ENCODE measurements around the gene C18orf32.
"Not testable (repeated sequence)": the region's sequence is repeated elsewhere in the genome, so short reads cannot be mapped to it uniquely, and the experiment has no call there.

C18orf32 gene

GRCh38 chr18:49461602-49461977, 25.4 kb downstream of the C18orf32 start:
- DNase-seq (no peak), ATAC-seq (no peak)
- H3K27ac Mint-ChIP-seq: no peak overlapping the region
- H3K4me3 Mint-ChIP-seq: no peak overlapping the region
- H3K9me3 Mint-ChIP-seq: no peaks in the 10 kb centered on the region
- peaks cover 38% of the 10 kb centered on the region for H3K4me1 Mint-ChIP-seq
- H3K27me3 Mint-ChIP-seq: no peaks in the 10 kb centered on the region

DNA sequence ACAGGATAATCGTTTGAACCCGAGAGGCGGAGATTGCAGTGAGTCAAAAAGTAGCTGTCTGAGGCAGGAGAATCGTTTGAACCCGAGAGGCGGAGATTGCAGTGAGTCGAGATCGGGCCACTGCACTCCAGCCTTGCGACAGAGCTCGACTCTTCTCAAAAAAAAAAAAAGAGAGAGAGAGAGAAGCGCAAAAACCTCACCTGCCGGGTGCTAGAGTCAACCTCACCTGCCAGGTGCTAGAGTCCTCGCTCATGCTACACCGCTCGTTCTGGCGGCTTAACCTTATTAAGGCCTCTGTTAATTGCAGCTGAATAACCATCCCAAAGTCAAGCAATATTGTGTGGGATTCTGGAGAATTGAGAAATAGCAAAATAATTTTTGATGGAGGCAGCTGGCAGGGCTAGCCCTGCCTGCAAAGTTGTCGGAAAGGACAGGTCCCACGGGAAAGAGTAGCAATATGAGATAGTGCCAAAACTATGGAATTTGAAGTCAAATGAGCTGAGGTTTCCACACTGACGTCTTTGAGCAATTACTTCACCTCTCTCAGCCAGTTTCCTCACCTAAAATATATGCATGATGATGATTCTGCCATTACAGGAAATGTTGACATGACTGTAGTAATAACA, 25.9 kb downstream of the C18orf32 start:
- Mint-ChIP-seq H3K4me3 (peak overlapping the region; percentile 83 to 96), H3K27ac (peak overlapping the region; percentile 95 to 97), H3K4me1 (peaks cover 42% of the 10 kb centered on the region), H3K27me3 (no peaks in the 10 kb centered on the region), H3K9me3 (no peaks in the 10 kb centered on the region)
- no peak for DNase-seq
- ATAC-seq: no peak

GRCh38 chr18:49459404-49460171, 27.4 kb downstream of the C18orf32 start:
- peaks cover 45% of the 10 kb centered on the region for H3K4me1 Mint-ChIP-seq
- peak overlapping the region; percentile 73 to 97 for H3K27ac Mint-ChIP-seq
- H3K9me3 Mint-ChIP-seq: peaks cover 0 to 5% of the 10 kb centered on the region in 2 donors
- peak overlapping the region; percentile 83 to 96 for H3K4me3 Mint-ChIP-seq
- ATAC-seq: peak; percentile 52
- H3K27me3 Mint-ChIP-seq: no peaks in the 10 kb centered on the region
- peak; percentile 14 to 18 for DNase-seq

DNA sequence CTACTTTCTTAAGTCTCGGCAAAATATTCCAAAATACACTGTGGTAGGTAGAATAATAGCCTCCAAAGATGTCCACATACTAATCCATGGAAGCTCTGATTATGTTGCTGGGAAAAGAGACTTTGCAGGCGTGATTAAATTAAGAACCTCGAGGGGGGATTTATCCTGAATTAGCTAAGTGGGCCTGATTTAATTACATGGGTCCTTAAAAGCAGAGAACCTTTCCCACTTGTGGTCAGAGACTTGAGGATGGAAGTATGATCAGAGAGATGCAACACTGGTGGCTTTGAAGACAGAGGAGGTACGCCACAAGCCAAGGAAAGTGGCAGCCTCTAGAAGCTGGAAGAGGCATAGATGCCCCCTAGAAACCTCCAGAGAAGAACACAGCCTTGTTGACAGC, 29.4 kb downstream of the C18orf32 start:
- H3K4me3 Mint-ChIP-seq: no peak overlapping the region
- H3K27ac Mint-ChIP-seq: no peak overlapping the region

GRCh38 chr18:49456794-49457193, 30.2 kb downstream of the C18orf32 start:
- Mint-ChIP-seq H3K27me3 (no peaks in the 10 kb centered on the region), H3K4me1 (peaks cover 45% of the 10 kb centered on the region), H3K9me3 (peaks cover 0 to 5% of the 10 kb centered on the region in 2 donors), H3K4me3 (no peak overlapping the region), H3K27ac (no peak overlapping the region)
- no peak for DNase-seq
- ATAC-seq: no peak

More for the DNA sequence above, 29.4 kb downstream of the C18orf32 start:
- DNase-seq: no peak
- H3K9me3 Mint-ChIP-seq: peaks cover 0 to 5% of the 10 kb centered on the region in 2 donors
- H3K4me1 Mint-ChIP-seq: peaks cover 45% of the 10 kb centered on the region
- H3K27me3 Mint-ChIP-seq: no peaks in the 10 kb centered on the region
- no peak for ATAC-seq

GRCh38 chr18:49452534-49452933, 34.5 kb downstream of the C18orf32 start:
- H3K27ac Mint-ChIP-seq, DNase-seq, ATAC-seq, H3K27me3 Mint-ChIP-seq, H3K4me3 Mint-ChIP-seq: not testable (repeated sequence)
- Mint-ChIP-seq H3K9me3 (peaks cover 0 to 13% of the 10 kb centered on the region in 2 donors), H3K4me1 (peaks cover 28% of the 10 kb centered on the region)

DNA sequence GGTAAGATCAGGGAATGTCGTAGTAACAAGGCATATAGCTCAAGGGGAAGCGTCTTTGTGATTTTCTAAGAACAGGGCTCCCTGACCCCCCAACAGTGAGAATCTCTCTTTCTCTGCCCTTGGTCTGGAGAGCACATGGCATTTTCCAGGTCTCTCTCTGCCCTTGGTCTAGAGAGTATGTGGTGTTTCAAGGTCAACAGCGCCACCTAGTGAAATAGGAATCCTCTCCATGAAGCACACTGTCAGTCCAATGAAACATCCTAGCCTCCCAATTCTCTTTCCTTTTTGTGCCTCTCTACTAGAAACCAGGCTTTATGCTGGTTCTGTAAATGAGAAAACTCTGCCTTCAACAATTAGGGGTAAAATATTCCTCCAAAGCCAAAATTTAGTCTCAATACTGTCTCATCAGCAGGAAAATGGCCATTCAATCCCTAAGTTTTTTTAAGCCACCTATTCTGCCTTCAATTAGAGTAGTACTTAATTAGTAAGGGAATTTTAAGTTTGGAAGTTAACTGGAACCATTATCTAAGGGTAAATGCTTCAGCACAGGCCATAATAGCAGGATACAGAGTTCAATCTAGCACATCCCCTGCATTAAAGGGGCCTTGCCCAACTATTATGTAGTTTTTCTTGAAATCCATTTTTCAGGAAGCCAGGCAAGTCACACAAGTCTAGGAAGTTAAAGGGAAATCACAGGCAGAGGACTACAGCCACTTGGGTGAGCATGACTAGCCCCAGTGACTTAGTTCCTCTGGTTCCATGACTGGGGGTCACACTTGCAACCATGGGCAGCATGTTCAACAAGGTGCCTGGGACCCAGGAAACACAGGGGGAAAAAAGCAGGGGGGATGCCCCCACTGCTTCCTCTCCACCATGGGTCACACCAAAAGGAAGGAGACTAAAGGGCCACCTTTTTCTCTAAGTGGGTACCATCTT, 39.0 kb downstream of the C18orf32 start:
- peak; percentile 28 to 33 for DNase-seq

DNA sequence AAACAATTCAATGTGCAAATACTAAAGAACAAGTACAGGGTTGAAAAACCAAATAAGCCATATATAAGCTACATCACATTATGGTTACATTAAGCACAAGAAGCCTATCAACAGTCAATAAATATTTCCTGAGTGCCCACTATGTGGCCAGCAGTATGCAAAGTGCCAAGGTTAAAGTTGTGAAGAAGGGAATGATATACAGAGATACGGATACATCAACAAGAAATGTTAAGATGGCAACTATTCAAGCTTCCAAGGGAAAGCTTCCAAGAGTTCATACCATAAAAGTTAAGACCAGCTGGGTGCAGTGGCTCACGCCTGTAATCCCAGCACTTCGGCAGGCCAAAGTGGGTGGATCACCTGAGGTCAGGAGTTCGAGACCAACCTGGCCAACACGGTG, 40.6 kb downstream of the C18orf32 start:
- no peak for DNase-seq
- ATAC-seq: no peak
- Mint-ChIP-seq H3K4me3 (no peak overlapping the region), H3K4me1 (peaks cover 32% of the 10 kb centered on the region), H3K27ac (no peak overlapping the region), H3K9me3 (peaks cover 0 to 10% of the 10 kb centered on the region in 2 donors), H3K27me3 (no peaks in the 10 kb centered on the region)

More for the DNA sequence above, 39.0 kb downstream of the C18orf32 start:
- Mint-ChIP-seq H3K27me3 (no peaks in the 10 kb centered on the region), H3K27ac (peak overlapping the region in 1 of 2 donors; percentile 43), H3K9me3 (peaks cover 0 to 10% of the 10 kb centered on the region in 2 donors), H3K4me3 (no peak overlapping the region), H3K4me1 (peaks cover 23% of the 10 kb centered on the region)
- ATAC-seq: peak; percentile 55

GRCh38 chr18:49444581-49444980, 42.5 kb downstream of the C18orf32 start:
- no peak for ATAC-seq

DNA sequence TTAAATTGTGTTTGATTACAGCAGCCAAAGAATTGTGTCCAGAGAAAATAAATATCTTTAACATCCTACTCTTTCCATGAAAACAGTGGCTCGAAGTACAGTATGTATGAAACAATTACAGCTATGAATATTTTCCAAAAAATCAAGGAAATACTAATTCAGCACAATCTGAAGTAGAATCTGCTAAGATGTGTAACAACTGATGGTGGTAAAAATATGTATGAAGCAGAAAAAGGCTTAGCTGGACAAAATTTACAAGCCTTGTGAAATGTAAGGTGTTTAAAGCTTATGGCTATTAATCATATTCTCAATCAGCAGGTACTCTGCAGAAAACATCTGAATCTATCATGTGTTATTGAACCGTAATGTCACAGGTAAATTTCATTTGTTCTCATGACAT, 43.2 kb downstream of the C18orf32 start:
- Mint-ChIP-seq H3K4me3 (no peak overlapping the region), H3K27ac (no peak overlapping the region), H3K9me3 (peaks cover 0 to 6% of the 10 kb centered on the region in 2 donors), H3K27me3 (no peaks in the 10 kb centered on the region), H3K4me1 (peaks cover 33% of the 10 kb centered on the region)
- ATAC-seq (no peak), DNase-seq (no peak)

More at GRCh38 chr18:49444581-49444980, 42.5 kb downstream of the C18orf32 start:
- Mint-ChIP-seq H3K4me3 (no peak overlapping the region), H3K4me1 (peaks cover 36% of the 10 kb centered on the region), H3K9me3 (peaks cover 0 to 10% of the 10 kb centered on the region in 2 donors), H3K27me3 (no peaks in the 10 kb centered on the region), H3K27ac (no peak overlapping the region)
- DNase-seq: no peak

- H3K4me1 Mint-ChIP-seq: peaks cover 18% of the 10 kb centered on the region
- no peak overlapping the region for H3K4me3 Mint-ChIP-seq
- no peaks in the 10 kb centered on the region for H3K9me3 Mint-ChIP-seq
- no peaks in the 10 kb centered on the region for H3K27me3 Mint-ChIP-seq
- DNase-seq (no peak), ATAC-seq (no peak)
- H3K27ac Mint-ChIP-seq: no peak overlapping the region
These were observed 45.6 kb downstream of the C18orf32 start for GRCh38 chr18:49441338-49441938.

DNA sequence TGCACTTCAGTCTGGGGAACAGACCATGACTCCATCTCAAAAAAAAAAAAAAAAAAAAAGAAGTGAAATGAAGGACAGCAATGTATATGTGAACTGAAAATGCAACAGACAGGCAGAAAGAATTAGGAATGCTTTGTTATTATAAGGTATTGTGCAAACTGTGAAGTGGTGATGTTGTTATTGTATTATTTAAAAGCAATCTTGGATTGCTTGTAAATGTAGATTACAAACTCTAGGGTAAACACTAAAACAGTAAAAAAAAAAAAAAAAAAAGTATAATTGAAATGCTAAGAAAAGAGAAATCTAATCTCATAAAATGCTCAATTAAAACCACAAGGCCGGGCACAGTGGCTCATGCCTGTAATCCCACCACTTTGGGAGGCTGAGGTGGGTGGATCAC, 51.9 kb downstream of the C18orf32 start:
- Mint-ChIP-seq H3K4me1 (peaks cover 10% of the 10 kb centered on the region), H3K4me3 (no peak overlapping the region), H3K9me3 (no peaks in the 10 kb centered on the region), H3K27ac (no peak overlapping the region), H3K27me3 (no peaks in the 10 kb centered on the region)
- ATAC-seq: no peak
- DNase-seq: no peak

DNA sequence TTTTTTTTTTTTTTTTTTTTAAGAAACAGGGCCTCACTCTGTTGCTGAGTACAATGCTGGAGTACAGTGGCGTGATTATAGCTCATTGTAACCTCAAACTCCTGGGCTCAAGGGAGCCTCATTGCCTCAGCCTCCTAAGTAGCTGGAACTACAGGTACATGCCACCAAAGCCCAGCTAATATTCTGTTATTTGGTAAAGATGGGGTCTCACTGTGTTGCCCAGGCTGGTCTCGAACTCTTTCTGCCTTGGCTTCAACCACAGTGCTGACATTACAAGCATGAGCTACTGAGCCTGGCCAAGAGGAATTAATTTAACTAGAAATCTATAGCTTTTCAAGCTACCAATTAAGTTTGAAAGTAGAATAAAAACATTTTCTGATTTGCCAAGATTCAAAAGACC, 54.4 kb downstream of the C18orf32 start:
- Mint-ChIP-seq H3K9me3 (no peaks in the 10 kb centered on the region), H3K27me3 (no peaks in the 10 kb centered on the region), H3K4me1 (peaks cover 12% of the 10 kb centered on the region), H3K27ac (no peak overlapping the region), H3K4me3 (no peak overlapping the region)
- no peak for DNase-seq
- no peak for ATAC-seq

DNA sequence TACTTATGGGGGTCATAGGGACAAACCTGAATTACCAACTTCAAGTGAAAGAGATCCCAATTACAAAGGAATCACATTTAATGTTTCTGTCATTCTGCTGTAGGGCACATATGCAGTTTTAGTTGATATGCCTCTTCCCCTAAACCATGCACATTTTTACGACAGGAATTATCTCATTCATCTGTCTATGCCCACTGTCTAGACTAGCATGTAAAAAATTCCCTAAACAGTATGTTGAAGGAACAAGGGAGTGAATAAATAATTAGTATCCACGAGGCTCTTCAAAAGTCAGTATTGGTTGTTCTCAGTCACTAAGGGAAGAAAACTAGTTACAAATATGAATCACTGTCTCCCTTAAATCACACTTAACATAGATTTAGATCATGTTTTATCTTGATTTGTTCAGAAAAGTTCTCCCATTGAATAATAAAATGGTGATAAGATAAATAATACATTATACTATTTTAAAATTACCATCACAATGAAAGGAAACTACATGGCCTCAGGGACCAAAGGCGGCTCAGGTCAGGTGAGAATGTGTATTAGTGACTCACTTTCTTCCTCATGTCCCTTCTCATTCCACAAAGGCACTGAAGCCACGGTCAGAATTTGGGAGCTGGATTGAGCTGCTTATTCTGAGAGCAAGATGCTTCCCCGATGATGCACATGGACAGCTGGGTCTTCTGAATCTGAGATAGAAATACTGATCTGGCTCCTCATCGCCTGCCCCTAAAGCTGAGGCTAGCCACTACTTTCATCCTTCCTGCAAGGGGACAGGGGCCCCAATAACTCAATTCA, 55.7 kb downstream of the C18orf32 start:
- no peaks in the 10 kb centered on the region for H3K27me3 Mint-ChIP-seq
- no peak overlapping the region for H3K27ac Mint-ChIP-seq
- DNase-seq: no peak
- H3K9me3 Mint-ChIP-seq: no peaks in the 10 kb centered on the region
- H3K4me1 Mint-ChIP-seq: peaks cover 12% of the 10 kb centered on the region
- H3K4me3 Mint-ChIP-seq: no peak overlapping the region
- no peak for ATAC-seq

Data from stimulated activated naive CD8-positive, alpha-beta T cell treated with anti-CD3 and anti-CD28 coated beads, Interleukin-15, amount 100 ng/mL, for 72 hours (primary cell).